Panc1 (cell line): ENCODE measurements around the gene PKP4. TPM values are rescaled to one million over a fixed set of nuclear protein-coding genes. Genes with fewer than 3 reads are reported as not detected.

Source experiments
- ATAC-seq: fragments of 200-7000 bp; cut with Tn5 transposase; 2 replicates; pipeline ENCODE4 v1.9.1; 2020; ENCODE audit warnings: mild to moderate bottlenecking, moderate library complexity
- BruUV-seq: library from RNA; stranded (reverse); fragments of 400-500 nt; replicated peaks from 2 replicates; lab custom pipeline; 2021; lab: Mats Ljungman, UMichigan
- CTCF ChIA-PET: fragments of 300-600 bp; sonication (Branson Sonifier 250); formaldehyde crosslinking; loops from one replicate; lab custom pipeline; 2022; ENCODE audit warnings: antibody characterized with exemption; lab: Charles Lee
- POLR2A ChIA-PET: fragments of 300-600 bp; sonication (Branson Sonifier 250); formaldehyde crosslinking; loops from one replicate; lab custom pipeline; 2022; ENCODE audit warnings: antibody characterized with exemption; lab: Charles Lee
- DNase-seq: peaks from one replicate; pipeline ENCODE4 v3.0.0-alpha.2; 2010; ENCODE audit warnings: low read depth, low spot score
- H3K27ac ChIP-seq: 2 replicates; pipeline ENCODE4 v1.5.1; 2011; ENCODE audit warnings: mild to moderate bottlenecking, low read length, inconsistent platforms
- H3K27me3 ChIP-seq: fragments of 200-500 bp; sonication (Bioruptor generic); 2 replicates; pipeline ENCODE4 v1.6.0; 2014; ENCODE audit warnings: low read length, inconsistent platforms; ENCODE audit not compliant: control insufficient read depth, insufficient read depth
- H3K36me3 ChIP-seq: fragments of 200-500 bp; sonication (Bioruptor generic); 2 replicates; pipeline ENCODE4 v1.5.1; 2014; ENCODE audit warnings: inconsistent platforms, mild to moderate bottlenecking, low read length, moderate library complexity; ENCODE audit not compliant: control insufficient read depth, insufficient read depth
- H3K4me1 ChIP-seq: 2 replicates; pipeline ENCODE4 v1.5.1; 2011; ENCODE audit warnings: inconsistent platforms, mild to moderate bottlenecking, low read length, moderate library complexity; ENCODE audit not compliant: control insufficient read depth, insufficient read depth
- H3K4me3 ChIP-seq, 2 experiments: 2 replicates each; pipeline ENCODE4 v1.5.1; 2011 to 2012; ENCODE audit warnings: low read depth in 2 of 2, low read length in 2 of 2, mild to moderate bottlenecking in 2 of 2, inconsistent platforms in 1 of 2, moderate library complexity in 1 of 2
- H3K9me3 ChIP-seq: fragments of 200-500 bp; sonication (Bioruptor generic); 2 replicates; pipeline ENCODE4 v1.5.1; 2014; ENCODE audit warnings: low read depth, mild to moderate bottlenecking, inconsistent platforms, low read length, moderate library complexity; ENCODE audit not compliant: control insufficient read depth, insufficient read depth
- CTCF ChIP-seq: fragments of 450-650 bp; IDR thresholded peaks from 2 replicates; pipeline ENCODE4 v1.5.1; 2017; ENCODE audit warnings: mild to moderate bottlenecking
- POLR2AphosphoS5 ChIP-seq: IDR thresholded peaks from 2 replicates; pipeline ENCODE4 v1.6.1; 2012; ENCODE audit warnings: mild to moderate bottlenecking, low read depth, low read length, moderate library complexity
- REST ChIP-seq, 2 experiments: IDR thresholded peaks; 2 replicates each; pipeline ENCODE4 v1.6.1; 2011 to 2012; ENCODE audit warnings: low read depth in 2 of 2, control low read depth in 1 of 2, low read length in 1 of 2, mild to moderate bottlenecking in 1 of 2, moderate library complexity in 1 of 2; ENCODE audit not compliant: insufficient read depth in 1 of 2
- SIN3A ChIP-seq: IDR thresholded peaks from 2 replicates; pipeline ENCODE4 v1.6.1; 2012; ENCODE audit warnings: low read depth, mild to moderate bottlenecking, low read length, moderate library complexity, borderline replicate concordance; ENCODE audit not compliant: insufficient read depth
- TCF7L2 ChIP-seq: IDR thresholded peaks from 2 replicates; pipeline ENCODE4 v1.6.1; 2011; ENCODE audit warnings: mild to moderate bottlenecking, low read depth, low read length, inconsistent platforms
- in situ Hi-C: cut with HindIII; loops from 2 replicates; pipeline ENCODE4 v1.10.0; 2016; ENCODE audit warnings: low sequenced_read_pairs, low pct_unique_long_range_greater_than_20kb
- intact Hi-C: fragments of 100-400 bp; cut with micrococcal nuclease; formaldehyde crosslinking; loops from one replicate; pipeline ENCODE4 v1.10.0; 2022; ENCODE audit not compliant: unreplicated experiment
- total RNA-seq: library from RNA; stranded (reverse); gene quantifications from one replicate; pipeline ENCODE4 v1.2.1, GENCODE V29; 2021; ENCODE audit not compliant: unreplicated experiment

The PKP4 gene
- total RNA-seq, 1 experiment from 2014 or later, result 81.7 TPM

GRCh38 chr2:158411748-158412147 is 45.0 kb upstream of the PKP4 start:
- ChIA-PET POLR2A (no interaction called here), CTCF (interaction anchor here (0.6 kb wide), 2 partner anchors 45 to 345 kb away, joined by 3 read pairs; partner anchors contain the start of genes CCDC148 and PKP4)
- H3K27ac ChIP-seq, result no peak overlapping the region
- no peaks in the 10 kb centered on the region for H3K36me3 ChIP-seq
- no peaks in the 10 kb centered on the region for H3K9me3 ChIP-seq
- ATAC-seq (no peak), DNase-seq (no peak)
- no peak overlapping the region for H3K4me3 ChIP-seq
- no peak for TF ChIP-seq POLR2AphosphoS5
- TF ChIP-seq SIN3A, result no peak
- TF ChIP-seq CTCF, result no peak
- no peak for TF ChIP-seq REST (IDR thresholded peaks at IDR 0.05; ENCODE audit: insufficient read depth in 1 of 2, low read depth in 2 of 2, low read length in 1 of 2)
- TF ChIP-seq TCF7L2, result no peak
- no peaks in the 10 kb centered on the region for H3K4me1 ChIP-seq
- in situ Hi-C loops, result no loop called here
- intact Hi-C loops, result no loop called here
- no TSS peak for BruUV-seq
- no peaks in the 10 kb centered on the region for H3K27me3 ChIP-seq

- ChIA-PET POLR2A (no interaction called here), CTCF (interaction anchor here (0.6 kb wide), 1 partner anchor 44 kb away, joined by 3 read pairs; the partner anchor contains the start of genes CCDC148 and PKP4)
- H3K27me3 ChIP-seq, result no peaks in the 10 kb centered on the region
- H3K9me3 ChIP-seq, result no peaks in the 10 kb centered on the region
- TF ChIP-seq SIN3A, result no peak
- no peak for TF ChIP-seq POLR2AphosphoS5
- no peak for TF ChIP-seq REST (IDR thresholded peaks at IDR 0.05; ENCODE audit: insufficient read depth in 1 of 2, low read depth in 2 of 2, low read length in 1 of 2)
- TF ChIP-seq CTCF, result no peak
- TF ChIP-seq TCF7L2, result no peak
- no peaks in the 10 kb centered on the region for H3K4me1 ChIP-seq
- ATAC-seq, result no peak
- H3K27ac ChIP-seq, result no peak overlapping the region
- no peak for DNase-seq
- in situ Hi-C loops (no loop called here), intact Hi-C loops (no loop called here)
- H3K36me3 ChIP-seq, result no peaks in the 10 kb centered on the region
- BruUV-seq, result no TSS peak
- no peak overlapping the region for H3K4me3 ChIP-seq
Measured at GRCh38 chr2:158412206-158412605, 44.5 kb upstream of the PKP4 start.
